GM18520 (cell line): ENCODE measurements around the gene DCXR.
"Not testable (repeated sequence)": the region's sequence is repeated elsewhere in the genome, so short reads cannot be mapped to it uniquely, and the experiment has no call there.

Experiments used
- ATAC-seq: cut with Tn5 transposase; IDR thresholded peaks from one replicate; pipeline ENCODE4 v1.9.1; 2021; ENCODE audit not compliant: unreplicated experiment

The DCXR gene

GRCh38 chr17:82042649-82043048 lies 5.2 kb upstream of the DCXR start:
- ATAC-seq, result no peak

GRCh38 chr17:82041144-82041814 lies 3.8 kb upstream of the DCXR start:
- no peak for ATAC-seq

DNA sequence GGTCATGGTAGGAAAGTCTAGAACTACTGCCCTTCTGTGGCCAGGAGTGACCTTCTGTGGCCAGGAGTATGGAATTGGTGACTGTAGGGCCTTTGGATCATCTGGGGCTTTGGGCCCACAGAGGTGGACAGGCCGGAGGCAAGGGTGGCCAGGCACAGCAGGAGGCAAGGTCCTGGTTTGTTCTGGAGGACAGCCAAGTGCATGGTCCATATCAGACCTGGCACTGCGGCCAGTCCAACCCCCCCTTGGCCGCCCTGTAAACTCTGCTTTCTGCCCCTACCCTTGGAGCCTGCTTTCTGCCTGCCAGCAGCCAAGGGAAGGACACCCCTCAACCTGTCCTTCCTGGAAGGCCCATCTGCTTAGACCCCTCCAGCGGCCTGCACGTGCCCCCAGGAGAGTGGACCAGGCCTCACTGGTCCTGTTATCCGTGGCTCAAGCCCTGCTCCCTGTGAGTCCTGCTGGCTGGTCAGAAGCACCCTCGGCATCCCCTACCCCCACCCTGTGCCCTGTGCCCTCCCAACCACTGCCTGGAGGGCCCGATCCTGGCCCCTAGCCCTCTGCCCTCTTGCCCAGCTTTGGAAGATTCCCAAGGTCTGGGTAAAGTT lies 2.3 kb upstream of the DCXR start:
- no peak for ATAC-seq

GRCh38 chr17:82038796-82039409 lies 1.4 kb upstream of the DCXR start:
- ATAC-seq, result not testable (repeated sequence)

DNA sequence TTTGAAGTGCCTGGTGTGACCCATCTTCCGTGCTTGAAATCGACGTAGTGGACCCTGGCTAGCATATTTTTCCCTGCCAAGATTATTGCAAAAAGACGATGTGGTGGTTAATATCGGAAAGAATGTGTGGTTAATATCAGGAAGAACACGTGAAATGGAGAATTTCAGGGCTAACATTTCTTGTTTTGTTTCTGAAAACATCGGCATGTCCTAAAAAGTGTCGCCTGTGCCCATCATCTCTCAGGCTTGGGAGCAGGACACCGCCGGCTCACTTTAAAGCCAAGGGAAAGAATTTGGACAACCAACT lies 345 bp upstream of the DCXR start:
- ATAC-seq, result no peak

GRCh38 chr17:82036634-82037091 lies 834 bp downstream of the DCXR start:
- ATAC-seq, result no peak

GRCh38 chr17:82035956-82036633 lies 1.4 kb downstream of the DCXR start:
- ATAC-seq, result no peak

DNA sequence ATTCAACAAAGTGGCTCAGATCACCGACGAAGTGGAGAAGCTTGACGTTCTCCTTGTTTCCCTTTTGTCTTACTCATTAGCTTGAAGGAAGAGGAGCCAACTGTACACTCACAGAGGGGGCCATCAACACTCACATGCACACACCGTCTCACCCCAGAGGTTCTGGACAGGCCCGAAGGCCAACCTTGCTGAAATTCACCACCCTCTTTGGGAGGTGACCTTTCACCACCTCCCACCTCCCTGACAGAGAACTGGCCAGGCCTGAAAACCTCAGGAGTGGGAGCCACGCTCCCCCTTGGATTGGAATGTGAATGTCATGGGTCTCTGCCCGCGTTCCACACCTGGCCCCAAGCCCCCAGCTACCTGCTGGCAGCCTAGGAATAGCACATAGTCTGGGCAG lies 2.0 kb downstream of the DCXR start:
- no peak for ATAC-seq

GRCh38 chr17:82034371-82035011 lies 3.0 kb downstream of the DCXR start:
- ATAC-seq, result no peak

- no peak for ATAC-seq
Measured at GRCh38 chr17:82033359-82034085, 4.0 kb downstream of the DCXR start.

DNA sequence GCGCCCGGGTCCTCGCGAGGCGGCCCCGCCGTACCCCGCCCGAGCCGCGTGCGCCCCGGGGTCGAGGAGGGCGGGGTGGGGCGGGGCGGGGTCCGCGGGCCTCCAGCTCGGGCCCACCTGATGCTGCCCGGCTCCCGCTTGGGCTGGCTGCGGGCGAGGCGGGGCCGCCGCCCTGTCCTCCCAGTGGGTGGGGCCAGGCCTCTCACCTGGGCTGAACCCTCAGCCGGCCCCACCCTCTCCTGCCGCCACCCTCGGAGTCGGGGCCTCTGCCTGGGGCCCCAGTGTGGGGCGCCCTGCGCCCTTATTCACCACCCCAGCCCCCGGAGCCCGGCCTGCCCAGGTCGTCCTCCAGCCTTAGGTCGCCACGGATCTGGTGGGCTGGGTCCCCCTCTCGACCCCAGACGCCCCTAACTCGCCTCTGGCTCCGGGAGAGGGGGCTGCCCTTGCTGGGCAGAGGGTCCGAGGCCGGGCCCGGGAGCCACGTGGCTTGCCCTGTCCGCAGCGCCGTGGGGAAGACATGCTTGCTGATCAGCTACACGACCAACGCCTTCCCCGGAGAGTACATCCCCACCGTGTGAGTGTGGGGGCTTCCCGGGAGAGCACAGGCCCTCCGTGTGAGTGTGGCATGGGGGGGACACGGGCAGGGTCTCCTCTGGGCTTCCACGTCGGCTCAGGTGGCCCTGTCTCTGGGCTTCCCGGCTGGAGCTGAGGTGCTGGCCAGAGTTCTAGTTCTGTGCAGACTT lies 5.4 kb downstream of the DCXR start:
- ATAC-seq, result no peak

- ATAC-seq, result no peak
Measured at GRCh38 chr17:82031303-82031884, 6.1 kb downstream of the DCXR start, which contains the start of gene RAC3. Gene RAC3, plus strand, starts transcription at chr17:82031678. Its CDS starts 84 bp downstream, at chr17:82031762.

GRCh38 chr17:82030470-82031302 lies 6.8 kb downstream of the DCXR start:
- ATAC-seq, result no peak

GRCh38 chr17:82029990-82030469 lies 7.5 kb downstream of the DCXR start:
- no peak for ATAC-seq

GRCh38 chr17:82029391-82029790 lies 8.1 kb downstream of the DCXR start:
- no peak for ATAC-seq

DNA sequence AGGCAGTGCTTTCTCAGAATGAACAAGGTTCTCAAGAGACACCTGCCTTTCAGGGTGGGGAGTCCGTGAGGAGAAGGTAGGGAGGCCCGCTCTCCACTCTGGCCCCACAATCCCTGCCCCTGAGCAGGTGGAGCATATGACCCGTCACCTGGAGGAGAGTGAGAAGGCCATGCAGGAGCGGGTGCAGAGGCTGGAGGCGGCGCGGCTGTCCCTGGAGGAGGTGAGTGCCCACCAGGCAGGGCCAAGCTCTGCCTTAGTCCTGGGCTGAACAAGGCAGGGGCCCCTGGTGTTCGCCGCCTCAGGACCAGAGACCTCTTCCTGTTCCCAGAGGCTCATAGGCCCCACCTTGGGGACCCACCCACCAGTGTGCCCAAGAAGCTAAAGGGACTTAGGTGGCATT lies 8.5 kb downstream of the DCXR start:
- no peak for ATAC-seq

GRCh38 chr17:82028246-82028645 lies 9.3 kb downstream of the DCXR start:
- no peak for ATAC-seq

GRCh38 chr17:82025401-82026107 lies 11.9 kb downstream of the DCXR start:
- no peak for ATAC-seq
